Measurements from ENCODE around the gene TAS2R50. TPM values are rescaled to one million over a fixed set of nuclear protein-coding genes. Genes with fewer than 3 reads are reported as not detected.

TAS2R50 gene
- total RNA-seq, result 3.1 and 4.1 TPM in 2 replicates

GRCh38 chr12:10986812-10987211 lies at the start of gene TAS2R50:
TSS of gene TAS2R50 (minus strand) at chr12:10986912. CDS start at chr12:10986860, 52 bp downstream.

GRCh38 chr12:11031307-11031706 lies 44.6 kb upstream of the TAS2R50 start, which contains the start of gene TAS2R31:
TSS of gene TAS2R31 (minus strand) at chr12:11031407. CDS start at chr12:11031335, 72 bp downstream.

GRCh38 chr12:11022520-11022919 lies 35.8 kb upstream of the TAS2R50 start, which contains the start of gene TAS2R19:
TSS of gene TAS2R19 (minus strand) at chr12:11022620. CDS start at chr12:11022571, 49 bp downstream.

GRCh38 chr12:10998204-10998603 lies 11.5 kb upstream of the TAS2R50 start, which contains the start of gene TAS2R20:
TSS of gene TAS2R20 (minus strand) at chr12:10998304. CDS start at chr12:10997875, 429 bp downstream.

GRCh38 chr12:10939163-10939562 lies 47.5 kb downstream of the TAS2R50 start, which contains the start of gene TAS2R14:
TSS of gene TAS2R14 (minus strand) at chr12:10939263. CDS start at chr12:10939207, 56 bp downstream.

Other genes with a start within 250 kb of the TAS2R50 start
- gene TAS2R7, start 184.3 kb downstream of the TAS2R50 start, total RNA-seq, result 0.39 TPM in 1 of 2 replicates, not detected in the other
- gene TAS2R8, start 179.6 kb downstream of the TAS2R50 start, total RNA-seq, result not detected in 2 replicates
- not detected in 2 replicates for gene TAS2R9, start 176.7 kb downstream of the TAS2R50 start, total RNA-seq
- gene TAS2R10, start 160.6 kb downstream of the TAS2R50 start, total RNA-seq, result 0.33 and 1.6 TPM in 2 replicates
- gene PRR4, start 137.4 kb downstream of the TAS2R50 start, total RNA-seq, result 0.98 and 3.5 TPM in 2 replicates
- gene PRH1, start 102.7 kb downstream of the TAS2R50 start, total RNA-seq, result 21.8 and 24.3 TPM in 2 replicates
- gene TAS2R13, start 77.3 kb downstream of the TAS2R50 start, total RNA-seq, result 1.5 and 2.0 TPM in 2 replicates
- 1.1 and 1.2 TPM in 2 replicates for gene PRH2, start 57.7 kb downstream of the TAS2R50 start, total RNA-seq
- gene TAS2R14, start 47.6 kb downstream of the TAS2R50 start, total RNA-seq, result 2.5 and 2.7 TPM in 2 replicates
- 2.7 and 4.1 TPM in 2 replicates for gene TAS2R20, start 11.4 kb upstream of the TAS2R50 start, total RNA-seq
- gene TAS2R19, start 35.7 kb upstream of the TAS2R50 start, total RNA-seq, result 4.7 and 6.2 TPM in 2 replicates
- gene TAS2R31, start 44.5 kb upstream of the TAS2R50 start, total RNA-seq, result 3.1 and 7.1 TPM in 2 replicates
- gene TAS2R46, start 75.4 kb upstream of the TAS2R50 start, total RNA-seq, result 2.5 and 2.7 TPM in 2 replicates
- 2.0 and 2.4 TPM in 2 replicates for gene TAS2R43, start 105.4 kb upstream of the TAS2R50 start, total RNA-seq
- 5.5 and 7.0 TPM in 2 replicates for gene TAS2R30, start 147.7 kb upstream of the TAS2R50 start, total RNA-seq
- 4.7 and 7.4 TPM in 2 replicates for gene SMIM10L1, start 184.3 kb upstream of the TAS2R50 start, total RNA-seq
- not detected in 2 replicates for gene TAS2R42, start 200.0 kb upstream of the TAS2R50 start, total RNA-seq